GM12878 (cell line): ENCODE results near the gene RUVBL2. TPM values are rescaled to one million over a fixed set of nuclear protein-coding genes. Genes with fewer than 3 reads are reported as not detected.

ENCODE experiments used
- ATF7 ChIP-seq: fragments of 450-650 bp; IDR thresholded peaks from 2 replicates; pipeline ENCODE4 v1.6.1; 2016; ENCODE audit warnings: low read depth, mild to moderate bottlenecking
- BACH1 ChIP-seq: fragments of 450-650 bp; IDR thresholded peaks from 2 replicates; pipeline ENCODE4 v1.6.1; 2017; ENCODE audit warnings: mild to moderate bottlenecking, borderline replicate concordance
- BCL11A ChIP-seq: IDR thresholded peaks from 2 replicates; pipeline ENCODE4 v1.6.1; 2011; ENCODE audit warnings: low read depth, low read length
- BCL3 ChIP-seq: IDR thresholded peaks from 2 replicates; pipeline ENCODE4 v1.6.1; 2011; ENCODE audit warnings: borderline replicate concordance, low read depth, mild to moderate bottlenecking, moderate library complexity, low read length; ENCODE audit not compliant: insufficient read depth, poor library complexity, severe bottlenecking
- CHD4 ChIP-seq: fragments of 200-600 bp; sonication (generic); IDR thresholded peaks from 2 replicates; pipeline ENCODE4 v1.6.1; 2016; ENCODE audit warnings: mild to moderate bottlenecking
- CREB1 ChIP-seq: IDR thresholded peaks from 2 replicates; pipeline ENCODE4 v1.6.1; 2012; ENCODE audit warnings: low read depth, mild to moderate bottlenecking, inconsistent platforms
- EGR1 ChIP-seq, 2 experiments: IDR thresholded peaks; 1 replicate in 1 of 2; 2 replicates in 1 of 2; pipeline ENCODE4 v1.6.1; 2011 to 2012; ENCODE audit warnings: low read depth in 2 of 2, low read length in 2 of 2, borderline replicate concordance in 1 of 2, mild to moderate bottlenecking in 1 of 2, moderate library complexity in 1 of 2
- HCFC1 ChIP-seq: fragments of 150-350 bp; IDR thresholded peaks from 2 replicates; pipeline ENCODE4 v1.6.1; 2014; ENCODE audit warnings: low read length
- IKZF1 ChIP-seq: fragments of 450-650 bp; conservative IDR thresholded peaks from 2 replicates; pipeline ENCODE4 v1.6.1; 2017; ENCODE audit warnings: antibody characterized with exemption, mild to moderate bottlenecking
- KAT2A ChIP-seq: conservative IDR thresholded peaks from 2 replicates; pipeline ENCODE4 v1.6.1; 2011; ENCODE audit warnings: low read depth, low read length; ENCODE audit not compliant: control insufficient read depth
- LARP7 ChIP-seq: fragments of 450-650 bp; IDR thresholded peaks from 2 replicates; pipeline ENCODE4 v1.6.1; 2017; ENCODE audit warnings: mild to moderate bottlenecking
- NBN ChIP-seq: fragments of 450-650 bp; IDR thresholded peaks from 2 replicates; pipeline ENCODE4 v1.6.1; 2016
- SP1 ChIP-seq: IDR thresholded peaks from one replicate; pipeline ENCODE4 v1.6.1; 2011; ENCODE audit warnings: low read depth, low read length
- STAT1 ChIP-seq: fragments of 450-650 bp; conservative IDR thresholded peaks from 2 replicates; pipeline ENCODE4 v1.6.1; 2014; ENCODE audit warnings: antibody characterized with exemption, mild to moderate bottlenecking
- ZNF207 ChIP-seq: fragments of 450-650 bp; IDR thresholded peaks from 2 replicates; pipeline ENCODE4 v1.6.1; 2014; ENCODE audit warnings: antibody characterized with exemption, mild to moderate bottlenecking, borderline replicate concordance
- polyA plus RNA-seq, 11 experiments: library from polyadenylated mRNA; depleted of rRNA in 4 of 11; unstranded in 6 of 11; stranded (reverse) in 5 of 11; fragments of >200 nt; fragmentation: Nextera tagmentation in 4 of 11; fragmentation: Illumina TruSeq in 1 of 11; extraction: Ambion mirVana in 4 of 11; extraction: Trizol in 1 of 11; gene quantifications; 1 replicate in 1 of 11; 2 replicates in 10 of 11; pipeline versions ENCODE4 v1.2.1 to v1.2.3, GENCODE V29; 2011 to 2016; ENCODE audit warnings: inconsistent platforms in 2 of 11, missing spikeins in 2 of 11, low read depth in 1 of 11
- total RNA-seq, 4 experiments: library from RNA; depleted of rRNA in 3 of 4; stranded (reverse); fragments of >200 nt in 3 of 4; fragmentation: Illumina TruSeq in 1 of 4; extraction: Trizol in 1 of 4; gene quantifications; 2 replicates each; pipeline versions ENCODE4 v1.2.1 to v1.2.3, GENCODE V29; 2013 to 2021
- TF ChIP-seq, protein P1 (sequence below): IDR thresholded peaks from 2 replicates; pipeline ENCODE4 v1.6.1; 2012; ENCODE audit warnings: improper control_type of control experiment, low read depth, low read length; ENCODE audit not compliant: insufficient replicate concordance
- TF ChIP-seq, protein P2 (sequence below): fragments of 450-650 bp; formaldehyde crosslinking; IDR thresholded peaks from 2 replicates; pipeline ENCODE4 v1.4.0; 2022; ENCODE audit warnings: mild to moderate bottlenecking, moderate library complexity
- TF ChIP-seq, protein P3 (sequence below): fragments of 450-650 bp; conservative IDR thresholded peaks from 2 replicates; pipeline ENCODE4 v1.6.1; 2017; ENCODE audit warnings: mild to moderate bottlenecking, moderate library complexity

RUVBL2 gene
- total and polyA plus RNA-seq, 10 of the 15 experiments (the other 5 are each of a cell fraction or from before 2014, with no cell fraction given): 33.8 to 224 (median 125) TPM

DNA sequence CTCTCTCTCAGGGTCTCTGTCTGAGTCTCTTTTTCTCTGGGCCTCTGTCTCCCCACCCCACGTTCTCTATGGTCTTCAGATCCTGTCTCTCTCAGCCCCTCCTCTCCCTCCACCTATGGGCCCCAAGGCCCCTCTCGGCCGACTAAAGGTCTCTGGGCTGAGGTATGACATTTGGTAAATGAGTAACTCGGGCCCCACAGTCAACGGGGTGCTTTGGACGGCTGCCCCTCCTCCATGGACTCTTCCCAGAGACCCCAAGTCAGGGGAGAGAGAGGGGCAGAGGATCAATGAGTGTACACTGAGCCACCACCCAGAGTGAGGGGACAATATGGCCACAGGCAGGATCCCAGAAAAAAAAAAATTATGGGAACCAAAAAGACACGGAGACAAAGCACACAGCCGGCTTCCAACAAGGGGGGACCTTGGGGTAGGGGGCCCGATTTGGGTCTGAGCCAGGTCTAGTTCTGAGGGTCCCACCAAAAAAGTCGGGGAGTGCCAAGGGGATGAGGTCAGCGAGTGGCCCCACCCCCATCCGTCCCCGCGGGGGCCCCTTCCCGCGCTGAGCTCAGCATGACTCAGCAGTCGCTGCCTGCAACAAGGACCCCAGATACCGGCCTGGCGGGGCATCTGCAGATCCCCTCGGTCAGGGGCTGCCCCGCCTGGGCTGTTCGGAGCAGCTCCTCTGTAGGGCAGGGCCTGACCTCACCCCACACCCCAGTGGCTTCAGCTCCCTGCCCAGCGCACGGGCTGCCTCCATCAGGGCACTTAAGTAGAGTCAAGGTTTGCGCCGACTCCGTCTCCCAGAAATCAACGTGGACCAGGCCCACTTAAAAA, 30.1 kb upstream of the RUVBL2 start (continued):
- TF ChIP-seq EGR1 (IDR thresholded peaks at IDR 0.05; ENCODE audit: borderline replicate concordance in 1 of 2, low read depth in 2 of 2, low read length in 2 of 2): peak in 1 of 2 experiments; percentile 56; a peak in 2 of 3 replicates
- TF ChIP-seq ZNF207: 0 out of 2 replicates have a peak, but pooled peaks have one; percentile 31
- peak; percentile 78 for TF ChIP-seq BCL3
- TF ChIP-seq CHD4: no peak
- TF ChIP-seq, protein P1, sequence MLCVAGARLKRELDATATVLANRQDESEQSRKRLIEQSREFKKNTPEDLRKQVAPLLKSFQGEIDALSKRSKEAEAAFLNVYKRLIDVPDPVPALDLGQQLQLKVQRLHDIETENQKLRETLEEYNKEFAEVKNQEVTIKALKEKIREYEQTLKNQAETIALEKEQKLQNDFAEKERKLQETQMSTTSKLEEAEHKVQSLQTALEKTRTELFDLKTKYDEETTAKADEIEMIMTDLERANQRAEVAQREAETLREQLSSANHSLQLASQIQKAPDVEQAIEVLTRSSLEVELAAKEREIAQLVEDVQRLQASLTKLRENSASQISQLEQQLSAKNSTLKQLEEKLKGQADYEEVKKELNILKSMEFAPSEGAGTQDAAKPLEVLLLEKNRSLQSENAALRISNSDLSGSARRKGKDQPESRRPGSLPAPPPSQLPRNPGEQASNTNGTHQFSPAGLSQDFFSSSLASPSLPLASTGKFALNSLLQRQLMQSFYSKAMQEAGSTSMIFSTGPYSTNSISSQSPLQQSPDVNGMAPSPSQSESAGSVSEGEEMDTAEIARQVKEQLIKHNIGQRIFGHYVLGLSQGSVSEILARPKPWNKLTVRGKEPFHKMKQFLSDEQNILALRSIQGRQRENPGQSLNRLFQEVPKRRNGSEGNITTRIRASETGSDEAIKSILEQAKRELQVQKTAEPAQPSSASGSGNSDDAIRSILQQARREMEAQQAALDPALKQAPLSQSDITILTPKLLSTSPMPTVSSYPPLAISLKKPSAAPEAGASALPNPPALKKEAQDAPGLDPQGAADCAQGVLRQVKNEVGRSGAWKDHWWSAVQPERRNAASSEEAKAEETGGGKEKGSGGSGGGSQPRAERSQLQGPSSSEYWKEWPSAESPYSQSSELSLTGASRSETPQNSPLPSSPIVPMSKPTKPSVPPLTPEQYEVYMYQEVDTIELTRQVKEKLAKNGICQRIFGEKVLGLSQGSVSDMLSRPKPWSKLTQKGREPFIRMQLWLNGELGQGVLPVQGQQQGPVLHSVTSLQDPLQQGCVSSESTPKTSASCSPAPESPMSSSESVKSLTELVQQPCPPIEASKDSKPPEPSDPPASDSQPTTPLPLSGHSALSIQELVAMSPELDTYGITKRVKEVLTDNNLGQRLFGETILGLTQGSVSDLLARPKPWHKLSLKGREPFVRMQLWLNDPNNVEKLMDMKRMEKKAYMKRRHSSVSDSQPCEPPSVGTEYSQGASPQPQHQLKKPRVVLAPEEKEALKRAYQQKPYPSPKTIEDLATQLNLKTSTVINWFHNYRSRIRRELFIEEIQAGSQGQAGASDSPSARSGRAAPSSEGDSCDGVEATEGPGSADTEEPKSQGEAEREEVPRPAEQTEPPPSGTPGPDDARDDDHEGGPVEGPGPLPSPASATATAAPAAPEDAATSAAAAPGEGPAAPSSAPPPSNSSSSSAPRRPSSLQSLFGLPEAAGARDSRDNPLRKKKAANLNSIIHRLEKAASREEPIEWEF: no peak
- no peak for TF ChIP-seq STAT1
- peak; percentile 90 for TF ChIP-seq NBN
- peak; percentile 75 for TF ChIP-seq IKZF1
- peak; percentile 100 for TF ChIP-seq BACH1
- peak; percentile 81 for TF ChIP-seq LARP7
- TF ChIP-seq ATF7: peak; percentile 96
- peak; percentile 69 for TF ChIP-seq BCL11A
- TF ChIP-seq, protein P2, sequence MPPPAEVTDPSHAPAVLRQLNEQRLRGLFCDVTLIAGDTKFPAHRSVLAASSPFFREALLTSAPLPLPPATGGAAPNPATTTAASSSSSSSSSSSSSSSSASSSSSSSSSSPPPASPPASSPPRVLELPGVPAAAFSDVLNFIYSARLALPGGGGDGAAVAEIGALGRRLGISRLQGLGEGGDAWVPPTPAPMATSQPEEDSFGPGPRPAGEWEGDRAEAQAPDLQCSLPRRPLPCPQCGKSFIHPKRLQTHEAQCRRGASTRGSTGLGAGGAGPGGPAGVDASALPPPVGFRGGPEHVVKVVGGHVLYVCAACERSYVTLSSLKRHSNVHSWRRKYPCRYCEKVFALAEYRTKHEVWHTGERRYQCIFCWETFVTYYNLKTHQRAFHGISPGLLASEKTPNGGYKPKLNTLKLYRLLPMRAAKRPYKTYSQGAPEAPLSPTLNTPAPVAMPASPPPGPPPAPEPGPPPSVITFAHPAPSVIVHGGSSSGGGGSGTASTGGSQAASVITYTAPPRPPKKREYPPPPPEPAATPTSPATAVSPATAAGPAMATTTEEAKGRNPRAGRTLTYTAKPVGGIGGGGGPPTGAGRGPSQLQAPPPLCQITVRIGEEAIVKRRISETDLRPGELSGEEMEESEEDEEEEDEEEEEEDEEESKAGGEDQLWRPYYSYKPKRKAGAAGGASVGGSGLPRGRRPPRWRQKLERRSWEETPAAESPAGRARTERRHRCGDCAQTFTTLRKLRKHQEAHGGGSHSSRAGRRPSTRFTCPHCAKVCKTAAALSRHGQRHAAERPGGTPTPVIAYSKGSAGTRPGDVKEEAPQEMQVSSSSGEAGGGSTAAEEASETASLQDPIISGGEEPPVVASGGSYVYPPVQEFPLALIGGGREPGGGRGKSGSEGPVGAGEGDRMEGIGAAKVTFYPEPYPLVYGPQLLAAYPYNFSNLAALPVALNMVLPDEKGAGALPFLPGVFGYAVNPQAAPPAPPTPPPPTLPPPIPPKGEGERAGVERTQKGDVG (CRISPR knock-in tag): no peak
- TF ChIP-seq SP1: peak; percentile 77
- TF ChIP-seq HCFC1: peak; percentile 28; the same call in 1 of the 2 replicates
- TF ChIP-seq CREB1: peak; percentile 88
- TF ChIP-seq, protein P3, sequence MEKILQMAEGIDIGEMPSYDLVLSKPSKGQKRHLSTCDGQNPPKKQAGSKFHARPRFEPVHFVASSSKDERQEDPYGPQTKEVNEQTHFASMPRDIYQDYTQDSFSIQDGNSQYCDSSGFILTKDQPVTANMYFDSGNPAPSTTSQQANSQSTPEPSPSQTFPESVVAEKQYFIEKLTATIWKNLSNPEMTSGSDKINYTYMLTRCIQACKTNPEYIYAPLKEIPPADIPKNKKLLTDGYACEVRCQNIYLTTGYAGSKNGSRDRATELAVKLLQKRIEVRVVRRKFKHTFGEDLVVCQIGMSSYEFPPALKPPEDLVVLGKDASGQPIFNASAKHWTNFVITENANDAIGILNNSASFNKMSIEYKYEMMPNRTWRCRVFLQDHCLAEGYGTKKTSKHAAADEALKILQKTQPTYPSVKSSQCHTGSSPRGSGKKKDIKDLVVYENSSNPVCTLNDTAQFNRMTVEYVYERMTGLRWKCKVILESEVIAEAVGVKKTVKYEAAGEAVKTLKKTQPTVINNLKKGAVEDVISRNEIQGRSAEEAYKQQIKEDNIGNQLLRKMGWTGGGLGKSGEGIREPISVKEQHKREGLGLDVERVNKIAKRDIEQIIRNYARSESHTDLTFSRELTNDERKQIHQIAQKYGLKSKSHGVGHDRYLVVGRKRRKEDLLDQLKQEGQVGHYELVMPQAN: peak; percentile 49; the same call in 1 of the 2 replicates
- no peak for TF ChIP-seq KAT2A
